GM23248 (cell line): Measurements from ENCODE around the gene MYOM1. TPM values are rescaled to one million over a fixed set of nuclear protein-coding genes. Genes with fewer than 3 reads are reported as not detected.

Source experiments
- DNase-seq: peaks from one replicate; pipeline ENCODE4 v3.0.0-alpha.2; 2015
- H2AFZ ChIP-seq: fragments of 200-600 bp; sonication (generic); 2 replicates; pipeline ENCODE4 v1.6.1; 2016; ENCODE audit warnings: antibody characterized with exemption
- H3F3A ChIP-seq: fragments of 200-600 bp; sonication (generic); 2 replicates; pipeline ENCODE4 v1.6.1; 2016; ENCODE audit warnings: mild to moderate bottlenecking, antibody characterized with exemption, mixed run types; ENCODE audit not compliant: insufficient read depth
- H3K27ac ChIP-seq: fragments of 200-600 bp; sonication (generic); 2 replicates; pipeline ENCODE4 v1.5.1; 2016; ENCODE audit warnings: mild to moderate bottlenecking
- H3K27me3 ChIP-seq: fragments of 200-600 bp; sonication (generic); replicated peaks from 2 replicates; pipeline ENCODE4 v1.6.1; 2016; ENCODE audit warnings: mild to moderate bottlenecking; ENCODE audit not compliant: insufficient read depth
- H3K36me3 ChIP-seq: fragments of 200-600 bp; sonication (generic); 2 replicates; pipeline ENCODE4 v1.6.1; 2016; ENCODE audit warnings: low read depth, mild to moderate bottlenecking
- H3K4me1 ChIP-seq: fragments of 200-600 bp; sonication (generic); 2 replicates; pipeline ENCODE4 v1.6.1; 2016; ENCODE audit warnings: mild to moderate bottlenecking; ENCODE audit not compliant: insufficient read depth
- H3K4me2 ChIP-seq: fragments of 200-600 bp; sonication (generic); one replicate; pipeline ENCODE4 v1.6.1; 2016; ENCODE audit warnings: mild to moderate bottlenecking; ENCODE audit not compliant: unreplicated experiment
- H3K4me3 ChIP-seq: fragments of 200-600 bp; sonication (generic); 2 replicates; pipeline ENCODE4 v1.5.1; 2016; ENCODE audit warnings: mild to moderate bottlenecking
- H3K79me2 ChIP-seq: fragments of 200-600 bp; sonication (generic); 2 replicates; pipeline ENCODE4 v1.6.1; 2016; ENCODE audit warnings: mild to moderate bottlenecking; ENCODE audit not compliant: insufficient read depth
- H3K9ac ChIP-seq: fragments of 200-600 bp; sonication (generic); 2 replicates; pipeline ENCODE4 v1.6.1; 2016; ENCODE audit warnings: mild to moderate bottlenecking
- H3K9me2 ChIP-seq: fragments of 200-600 bp; sonication (generic); 2 replicates; pipeline ENCODE4 v1.6.1; 2016; ENCODE audit warnings: mixed run types, mild to moderate bottlenecking, moderate library complexity; ENCODE audit not compliant: insufficient read depth
- H3K9me3 ChIP-seq: fragments of 200-600 bp; sonication (generic); one replicate; pipeline ENCODE4 v1.6.1; 2017; ENCODE audit warnings: low read depth
- H4K20me1 ChIP-seq: fragments of 200-600 bp; sonication (generic); 2 replicates; pipeline ENCODE4 v1.6.0; 2016; ENCODE audit not compliant: insufficient read depth
- EZH2 ChIP-seq: fragments of 200-600 bp; sonication (generic); IDR thresholded peaks from 2 replicates; pipeline ENCODE4 v1.6.1; 2018; ENCODE audit warnings: antibody characterized with exemption, mild to moderate bottlenecking; ENCODE audit not compliant: insufficient read depth, poor library complexity, severe bottlenecking
- EZH2phosphoT487 ChIP-seq: fragments of 200-600 bp; sonication (generic); IDR thresholded peaks from 2 replicates; pipeline ENCODE4 v1.6.1; 2018; ENCODE audit warnings: antibody characterized with exemption, moderate library complexity, mild to moderate bottlenecking, low read depth; ENCODE audit not compliant: insufficient read depth
- WGBS, 2 experiments: methylation state at CpG; one replicate each; pipeline ENCODE4 v1.1.6; 2015 to 2017; ENCODE audit warnings: low lambda C conversion rate in 2 of 2, low coverage in 1 of 2; ENCODE audit errors: missing lambda C conversion rate in 2 of 2; 5-methylcytosine and 5-hydroxymethylcytosine counted together
- in situ Hi-C: fragments of 300-500 bp; cut with MboI; formaldehyde crosslinking; loops from 2 replicates; pipeline ENCODE4 v1.15.0; 2020
- polyA plus RNA-seq: library from polyadenylated mRNA; unstranded; fragments of >200 nt; fragmentation: Nextera tagmentation; extraction: Ambion mirVana; gene quantifications from 2 replicates; pipeline ENCODE4 v1.2.1, GENCODE V29; 2016
- total RNA-seq: library from RNA; depleted of rRNA; stranded (reverse); fragments of >200 nt; shearing (Covaris generic); gene quantifications from 2 replicates; pipeline ENCODE4 v1.2.3, GENCODE V29; 2014

Gene MYOM1
- total and polyA plus RNA-seq, 2 experiments from 2014 or later: 0.64 to 0.65 TPM

GRCh38 chr18:3042379-3042778 lies 177.4 kb downstream of the MYOM1 start:
- H3K9me3 ChIP-seq: no peaks in the 10 kb centered on the region
- H3K36me3 ChIP-seq: no peaks in the 10 kb centered on the region
- H3K9me2 ChIP-seq: no peaks in the 10 kb centered on the region
- in situ Hi-C loops: loop anchor here (25.0 kb wide), 1 partner anchor 105 kb away; no protein-coding TSS in a partner anchor
- no peak overlapping the region for H3K27ac ChIP-seq
- H3K27me3 ChIP-seq: no peaks in the 10 kb centered on the region
- H3K4me1 ChIP-seq: peaks cover 4% of the 10 kb centered on the region; the same call in 1 of the 2 replicates
- no peak for TF ChIP-seq EZH2
- no peak for TF ChIP-seq EZH2phosphoT487
- DNase-seq: no peak
- 66 to 68% methylated on average over 2 of the region's 2 CpGs for WGBS, 2 experiments
- H3K4me2 ChIP-seq: no peak overlapping the region
- no peaks in the 10 kb centered on the region for H4K20me1 ChIP-seq
- H2AFZ ChIP-seq: no peak overlapping the region
- H3K4me3 ChIP-seq: no peak overlapping the region
- no peaks in the 10 kb centered on the region for H3F3A ChIP-seq
- no peak overlapping the region for H3K9ac ChIP-seq
- H3K79me2 ChIP-seq: no peaks in the 10 kb centered on the region

- in situ Hi-C loops: loop anchor here (25.0 kb wide), 1 partner anchor 105 kb away; no protein-coding TSS in a partner anchor
- no peaks in the 10 kb centered on the region for H3F3A ChIP-seq
- H3K36me3 ChIP-seq: no peaks in the 10 kb centered on the region
- no peak overlapping the region for H3K9ac ChIP-seq
- H3K9me2 ChIP-seq: no peaks in the 10 kb centered on the region
- no peak overlapping the region for H3K27ac ChIP-seq
- whole genome bisulfite sequencing, 2 experiments: 75 to 76% methylated on average over 5 of the region's 5 CpGs
- no peaks in the 10 kb centered on the region for H3K79me2 ChIP-seq
- H3K9me3 ChIP-seq: no peaks in the 10 kb centered on the region
- H2AFZ ChIP-seq: no peak overlapping the region
- no peak for DNase-seq
- no peak for TF ChIP-seq EZH2phosphoT487
- TF ChIP-seq EZH2: no peak
- no peaks in the 10 kb centered on the region for H4K20me1 ChIP-seq
- no peaks in the 10 kb centered on the region for H3K27me3 ChIP-seq
- H3K4me3 ChIP-seq: no peak overlapping the region
- no peak overlapping the region for H3K4me2 ChIP-seq
- H3K4me1 ChIP-seq: peaks cover 8% of the 10 kb centered on the region; the same call in 1 of the 2 replicates
Measured at GRCh38 chr18:3041843-3042242, 177.9 kb downstream of the MYOM1 start.

GRCh38 chr18:3040881-3041280 lies 178.9 kb downstream of the MYOM1 start:
- no peaks in the 10 kb centered on the region for H3K27me3 ChIP-seq
- DNase-seq: no peak
- no peak overlapping the region for H3K4me3 ChIP-seq
- H3K27ac ChIP-seq: no peak overlapping the region
- no peaks in the 10 kb centered on the region for H3K36me3 ChIP-seq
- WGBS, 2 experiments: 86 to 93% methylated on average over 8 of the region's 8 CpGs
- H4K20me1 ChIP-seq: no peaks in the 10 kb centered on the region
- no peak overlapping the region for H3K4me2 ChIP-seq
- H3F3A ChIP-seq: no peaks in the 10 kb centered on the region
- no peaks in the 10 kb centered on the region for H3K9me2 ChIP-seq
- no peak overlapping the region for H2AFZ ChIP-seq
- no peaks in the 10 kb centered on the region for H3K79me2 ChIP-seq
- TF ChIP-seq EZH2 (no peak), EZH2phosphoT487 (no peak)
- no peaks in the 10 kb centered on the region for H3K9me3 ChIP-seq
- H3K4me1 ChIP-seq: peaks cover 8% of the 10 kb centered on the region; the same call in 1 of the 2 replicates
- H3K9ac ChIP-seq: no peak overlapping the region
- in situ Hi-C loops: loop anchor here (25.0 kb wide), 1 partner anchor 104 kb away; no protein-coding TSS in a partner anchor

- no peaks in the 10 kb centered on the region for H4K20me1 ChIP-seq
- TF ChIP-seq EZH2phosphoT487 (no peak), EZH2 (no peak)
- in situ Hi-C loops: loop anchor here (25.0 kb wide), 1 partner anchor 103 kb away; no protein-coding TSS in a partner anchor
- no peaks in the 10 kb centered on the region for H3K27me3 ChIP-seq
- H3K4me2 ChIP-seq: no peak overlapping the region
- WGBS, 2 experiments: 70 to 86% methylated on average over 2 of the region's 2 CpGs
- peaks cover 8% of the 10 kb centered on the region; the same call in 1 of the 2 replicates for H3K4me1 ChIP-seq
- no peak overlapping the region for H3K27ac ChIP-seq
- no peak overlapping the region for H3K9ac ChIP-seq
- H2AFZ ChIP-seq: no peak overlapping the region
- no peak overlapping the region for H3K4me3 ChIP-seq
- no peaks in the 10 kb centered on the region for H3K9me3 ChIP-seq
- H3F3A ChIP-seq: no peaks in the 10 kb centered on the region
- no peaks in the 10 kb centered on the region for H3K36me3 ChIP-seq
- no peak for DNase-seq
- H3K79me2 ChIP-seq: no peaks in the 10 kb centered on the region
- H3K9me2 ChIP-seq: no peaks in the 10 kb centered on the region
Measured at GRCh38 chr18:3040173-3040572, 179.6 kb downstream of the MYOM1 start.
